OCI-LY1 (cell line): ENCODE data around the gene DLEC1.
A peak's percentile ranks its signal among the peaks of the same experiment; 100 is the strongest.

Experiments
- H2AFZ ChIP-seq: fragments of 200-600 bp; sonication (generic), shearing (Covaris generic); 2 replicates; pipeline ENCODE4 v1.6.0; 2014; ENCODE audit warnings: antibody characterized with exemption, mild to moderate bottlenecking, low read length
- H3F3A ChIP-seq: fragments of 200-600 bp; sonication (generic), shearing (Covaris generic); 2 replicates; pipeline ENCODE4 v1.6.0; 2014; ENCODE audit warnings: mild to moderate bottlenecking, antibody characterized with exemption, low read length, moderate library complexity; ENCODE audit not compliant: insufficient read depth
- H3K27ac ChIP-seq: fragments of 200-600 bp; sonication (generic); 2 replicates; pipeline ENCODE4 v1.5.1; 2014; ENCODE audit warnings: low read length, mixed run types, mild to moderate bottlenecking, low read depth; ENCODE audit not compliant: poor library complexity, severe bottlenecking
- H3K27me3 ChIP-seq: fragments of 200-600 bp; sonication (generic); 2 replicates; pipeline ENCODE4 v1.6.0; 2014; ENCODE audit warnings: antibody characterized with exemption, mild to moderate bottlenecking, low read length, moderate library complexity; ENCODE audit not compliant: insufficient read depth
- H3K36me3 ChIP-seq: fragments of 200-600 bp; sonication (generic); 2 replicates; pipeline ENCODE4 v1.6.1; 2014; ENCODE audit warnings: mild to moderate bottlenecking, antibody characterized with exemption, low read length, moderate library complexity, mixed read lengths; ENCODE audit not compliant: insufficient read depth
- H3K4me1 ChIP-seq: fragments of 200-600 bp; sonication (generic); 2 replicates; pipeline ENCODE4 v1.5.1; 2014; ENCODE audit warnings: mild to moderate bottlenecking, low read length, moderate library complexity; ENCODE audit not compliant: insufficient read depth, severe bottlenecking
- H3K4me2 ChIP-seq: fragments of 200-600 bp; sonication (generic), shearing (Covaris generic); 2 replicates; pipeline ENCODE4 v1.6.1; 2014; ENCODE audit warnings: low read length
- H3K4me3 ChIP-seq: fragments of 200-600 bp; sonication (generic); 2 replicates; pipeline ENCODE4 v1.5.1; 2014; ENCODE audit warnings: low read length, low read depth, mild to moderate bottlenecking, mixed read lengths; ENCODE audit not compliant: poor library complexity, severe bottlenecking
- H3K79me2 ChIP-seq: fragments of 200-600 bp; shearing (Covaris generic); 2 replicates; pipeline ENCODE4 v1.6.1; 2016; ENCODE audit warnings: mixed run types, low read length, mixed read lengths; ENCODE audit not compliant: insufficient read depth
- H3K9ac ChIP-seq: fragments of 200-600 bp; sonication (generic), shearing (Covaris generic); 2 replicates; pipeline ENCODE4 v1.6.1; 2014; ENCODE audit warnings: mild to moderate bottlenecking, low read length, mixed read lengths
- H3K9me2 ChIP-seq: fragments of 200-600 bp; sonication (generic), shearing (Covaris generic); 2 replicates; pipeline ENCODE4 v1.6.1; 2014; ENCODE audit warnings: low read depth, mild to moderate bottlenecking, low read length, mixed read lengths
- H3K9me3 ChIP-seq: fragments of 200-600 bp; shearing (Covaris generic); 2 replicates; pipeline ENCODE4 v1.6.1; 2014; ENCODE audit warnings: low read length, mixed read lengths
- H4K20me1 ChIP-seq: fragments of 200-600 bp; sonication (generic), shearing (Covaris generic); 2 replicates; pipeline ENCODE4 v1.6.0; 2016; ENCODE audit warnings: mild to moderate bottlenecking, low read length; ENCODE audit not compliant: insufficient read depth
- CTCF ChIP-seq: fragments of 200-600 bp; sonication (generic), shearing (Covaris generic); IDR thresholded peaks from 2 replicates; pipeline ENCODE4 v1.5.1; 2017; ENCODE audit warnings: mild to moderate bottlenecking, antibody characterized with exemption, low read length, moderate library complexity, mixed read lengths
- EZH2 ChIP-seq: fragments of 200-600 bp; sonication (generic), shearing (Covaris generic); IDR thresholded peaks from 2 replicates; pipeline ENCODE4 v1.8.0; 2017; ENCODE audit warnings: borderline replicate concordance, mixed run types, mild to moderate bottlenecking, antibody characterized with exemption, low read length, moderate library complexity, mixed read lengths

DLEC1 gene

GRCh38 chr3:38002291-38002876, 36.6 kb upstream of the DLEC1 start:
- no peak overlapping the region for H3K9ac ChIP-seq
- no peaks in the 10 kb centered on the region for H3K79me2 ChIP-seq
- H2AFZ ChIP-seq = no peak overlapping the region
- H3K9me2 ChIP-seq = no peaks in the 10 kb centered on the region
- H3K4me1 ChIP-seq = peaks cover 23% of the 10 kb centered on the region
- no peak overlapping the region for H3K4me2 ChIP-seq
- H3K27ac ChIP-seq = no peak overlapping the region
- peaks cover 22% of the 10 kb centered on the region; the same call in 1 of the 2 replicates for H3K36me3 ChIP-seq
- no peak overlapping the region for H3K4me3 ChIP-seq
- H3F3A ChIP-seq = no peaks in the 10 kb centered on the region
- H4K20me1 ChIP-seq = no peaks in the 10 kb centered on the region
- no peaks in the 10 kb centered on the region for H3K27me3 ChIP-seq
- TF ChIP-seq EZH2 (no peak), CTCF (no peak)
- H3K9me3 ChIP-seq = no peaks in the 10 kb centered on the region

- H3K4me1 ChIP-seq = peaks cover 20% of the 10 kb centered on the region
- H3K27me3 ChIP-seq = no peaks in the 10 kb centered on the region
- no peak overlapping the region for H3K9ac ChIP-seq
- no peak overlapping the region for H3K4me3 ChIP-seq
- TF ChIP-seq EZH2 (no peak), CTCF (no peak)
- no peak overlapping the region for H3K27ac ChIP-seq
- no peaks in the 10 kb centered on the region for H3K9me3 ChIP-seq
- H4K20me1 ChIP-seq = no peaks in the 10 kb centered on the region
- no peaks in the 10 kb centered on the region for H3K79me2 ChIP-seq
- no peaks in the 10 kb centered on the region for H3F3A ChIP-seq
- H3K9me2 ChIP-seq = no peaks in the 10 kb centered on the region
- no peak overlapping the region for H2AFZ ChIP-seq
- H3K4me2 ChIP-seq = no peak overlapping the region
- peaks cover 22% of the 10 kb centered on the region; the same call in 1 of the 2 replicates for H3K36me3 ChIP-seq
Measured at GRCh38 chr3:38002940-38003339, 36.1 kb upstream of the DLEC1 start.

GRCh38 chr3:38003371-38003816, 35.6 kb upstream of the DLEC1 start:
- no peaks in the 10 kb centered on the region for H4K20me1 ChIP-seq
- peaks cover 16% of the 10 kb centered on the region for H3K4me1 ChIP-seq
- H3K36me3 ChIP-seq = peaks cover 22% of the 10 kb centered on the region; the same call in 1 of the 2 replicates
- no peaks in the 10 kb centered on the region for H3K9me2 ChIP-seq
- no peak overlapping the region for H2AFZ ChIP-seq
- H3K79me2 ChIP-seq = no peaks in the 10 kb centered on the region
- H3K9me3 ChIP-seq = no peaks in the 10 kb centered on the region
- H3K4me3 ChIP-seq = no peak overlapping the region
- H3F3A ChIP-seq = no peaks in the 10 kb centered on the region
- H3K27me3 ChIP-seq = no peaks in the 10 kb centered on the region
- no peak overlapping the region for H3K4me2 ChIP-seq
- H3K27ac ChIP-seq = no peak overlapping the region
- peak; percentile 96 for TF ChIP-seq CTCF
- no peak for TF ChIP-seq EZH2
- H3K9ac ChIP-seq = no peak overlapping the region
